Measurements from ENCODE around the gene ECT2L.
"Not testable (repeated sequence)": the region's sequence is repeated elsewhere in the genome, so short reads cannot be mapped to it uniquely, and the experiment has no call there.

Gene ECT2L

GRCh38 chr6:138931660-138932059 lies 135.8 kb downstream of the ECT2L start:
- DNase-seq (ENCODE audit: extremely low read depth, low read depth) = no peak
- TF ChIP-seq CTCF (IDR thresholded peaks at IDR 0.05; ENCODE audit: low read depth, low read length) = no peak

GRCh38 chr6:138936873-138937272 lies 141.0 kb downstream of the ECT2L start:
- not testable (repeated sequence) for DNase-seq (ENCODE audit: extremely low read depth, low read depth)

- DNase-seq (ENCODE audit: extremely low read depth, low read depth) = no peak
- TF ChIP-seq CTCF (IDR thresholded peaks at IDR 0.05; ENCODE audit: low read depth, low read length) = no peak
Measured at GRCh38 chr6:138943089-138943625, 147.3 kb downstream of the ECT2L start.

- DNase-seq (ENCODE audit: extremely low read depth, low read depth) = no peak
- no peak for TF ChIP-seq CTCF (IDR thresholded peaks at IDR 0.05; ENCODE audit: low read depth, low read length)
Measured at GRCh38 chr6:138944412-138944811, 148.5 kb downstream of the ECT2L start.

GRCh38 chr6:138945354-138945753 lies 149.5 kb downstream of the ECT2L start:
- DNase-seq (ENCODE audit: extremely low read depth, low read depth) = no peak
- no peak for TF ChIP-seq CTCF (IDR thresholded peaks at IDR 0.05; ENCODE audit: low read depth, low read length)

- TF ChIP-seq CTCF (IDR thresholded peaks at IDR 0.05; ENCODE audit: low read depth, low read length) = no peak
- DNase-seq (ENCODE audit: extremely low read depth, low read depth) = no peak
Measured at GRCh38 chr6:138948004-138948403, 152.1 kb downstream of the ECT2L start.

- no peak for DNase-seq (ENCODE audit: extremely low read depth, low read depth)
Measured at GRCh38 chr6:138948546-138949179, 152.8 kb downstream of the ECT2L start.

More at GRCh38 chr6:138948546-138949179, 152.8 kb downstream of the ECT2L start:
- no peak for TF ChIP-seq CTCF (IDR thresholded peaks at IDR 0.05; ENCODE audit: low read depth, low read length)
